GM19035 (cell line): ENCODE results near the gene ACER2.
A peak's percentile ranks its signal among the peaks of the same experiment; 100 is the strongest.

Source experiments
- ATAC-seq: cut with Tn5 transposase; IDR thresholded peaks from one replicate; pipeline ENCODE4 v1.9.1; 2021; ENCODE audit not compliant: unreplicated experiment

ACER2 gene

GRCh38 chr9:19451240-19452087 lies 42.7 kb downstream of the ACER2 start:
- peak; percentile 96 for ATAC-seq

GRCh38 chr9:19456426-19456825 lies 47.6 kb downstream of the ACER2 start:
- ATAC-seq: no peak

- peak; percentile 87 for ATAC-seq
Measured at GRCh38 chr9:19456996-19457692, 48.3 kb downstream of the ACER2 start.

GRCh38 chr9:19457693-19458009 lies 48.8 kb downstream of the ACER2 start:
- peak; percentile 21 for ATAC-seq

GRCh38 chr9:19460243-19460642 lies 51.4 kb downstream of the ACER2 start:
- ATAC-seq: no peak

GRCh38 chr9:19461135-19461534 lies 52.3 kb downstream of the ACER2 start:
- ATAC-seq: no peak

- ATAC-seq: peak; percentile 11
Measured at GRCh38 chr9:19464061-19464763, 55.4 kb downstream of the ACER2 start.

GRCh38 chr9:19464764-19465585 lies 56.2 kb downstream of the ACER2 start:
- ATAC-seq: peak; percentile 93

- no peak for ATAC-seq
Measured at GRCh38 chr9:19465586-19466279, 56.9 kb downstream of the ACER2 start.

GRCh38 chr9:19466280-19466639 lies 57.5 kb downstream of the ACER2 start:
- ATAC-seq: no peak

- ATAC-seq: no peak
Measured at GRCh38 chr9:19469271-19469670, 60.5 kb downstream of the ACER2 start.

- no peak for ATAC-seq
Measured at GRCh38 chr9:19470567-19470966, 61.8 kb downstream of the ACER2 start.

GRCh38 chr9:19470981-19471650 lies 62.3 kb downstream of the ACER2 start:
- ATAC-seq: no peak

GRCh38 chr9:19471737-19472648 lies 63.2 kb downstream of the ACER2 start:
- peak; percentile 82 for ATAC-seq

GRCh38 chr9:19473605-19474004 lies 64.8 kb downstream of the ACER2 start:
- ATAC-seq: no peak

- ATAC-seq: no peak
Measured at GRCh38 chr9:19479874-19480273, 71.1 kb downstream of the ACER2 start.

- no peak for ATAC-seq
Measured at GRCh38 chr9:19480345-19480744, 71.5 kb downstream of the ACER2 start.

- no peak for ATAC-seq
Measured at GRCh38 chr9:19481121-19481870, 72.5 kb downstream of the ACER2 start.
